GM15510 (cell line): Measurements from ENCODE around the gene METTL5.

Experiments
- POLR2A ChIP-seq: IDR thresholded peaks from 3 replicates; pipeline ENCODE4 v1.6.1; 2011; ENCODE audit warnings: borderline replicate concordance; ENCODE audit not compliant: insufficient read length; ENCODE audit errors: extremely low read depth

The METTL5 gene

DNA sequence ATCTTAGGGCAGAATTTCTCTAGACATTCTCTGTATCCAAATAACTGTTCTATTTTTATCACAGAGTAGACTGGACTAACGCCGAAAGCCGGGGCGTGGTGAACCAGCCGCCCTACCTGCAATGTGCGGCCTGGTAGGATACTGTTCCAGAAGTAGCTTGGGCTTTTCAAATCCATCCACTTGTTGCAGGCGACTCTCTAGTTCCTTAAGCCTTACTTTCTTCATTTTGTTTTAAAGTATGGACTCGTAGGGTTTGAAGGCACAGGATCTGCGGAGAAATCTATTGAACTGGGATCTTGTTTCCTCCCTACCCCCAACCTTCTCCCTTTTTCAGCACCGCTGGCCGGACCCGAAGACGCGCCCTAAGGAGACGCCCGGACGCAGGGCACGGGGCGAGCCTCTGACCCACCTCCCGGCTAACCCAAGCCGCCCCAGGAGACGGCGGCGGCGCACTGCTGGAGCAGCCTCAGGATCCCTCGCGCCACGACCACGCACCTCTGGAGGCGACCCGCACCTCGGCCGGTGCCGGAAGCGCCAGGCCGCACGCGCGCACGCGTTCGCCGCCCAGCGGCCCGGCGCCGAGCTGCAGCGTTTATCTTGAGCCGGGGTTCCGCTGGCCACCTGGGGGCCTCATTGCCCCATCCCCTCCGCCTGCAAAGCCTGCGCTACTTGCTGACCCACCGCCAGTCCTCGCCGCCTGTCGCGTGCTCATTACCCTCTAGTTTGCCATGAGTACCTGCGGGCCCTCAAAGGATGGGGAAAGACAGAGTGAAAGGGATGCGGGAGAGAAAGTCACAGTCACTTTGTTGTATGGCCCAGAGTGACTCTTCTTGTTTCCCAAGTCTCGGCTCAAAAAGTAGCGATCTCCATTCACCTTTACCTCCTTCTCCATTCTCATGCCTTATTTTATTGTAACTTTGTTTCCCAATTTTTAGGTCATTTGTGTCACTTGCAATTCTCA lies at the start of gene METTL5:
Gene METTL5 (minus strand): TSS at position 533 of the 961 bp plus-strand sequence. CDS start 308 bp downstream, at position 225.
- peak; percentile 90 for TF ChIP-seq POLR2A

DNA sequence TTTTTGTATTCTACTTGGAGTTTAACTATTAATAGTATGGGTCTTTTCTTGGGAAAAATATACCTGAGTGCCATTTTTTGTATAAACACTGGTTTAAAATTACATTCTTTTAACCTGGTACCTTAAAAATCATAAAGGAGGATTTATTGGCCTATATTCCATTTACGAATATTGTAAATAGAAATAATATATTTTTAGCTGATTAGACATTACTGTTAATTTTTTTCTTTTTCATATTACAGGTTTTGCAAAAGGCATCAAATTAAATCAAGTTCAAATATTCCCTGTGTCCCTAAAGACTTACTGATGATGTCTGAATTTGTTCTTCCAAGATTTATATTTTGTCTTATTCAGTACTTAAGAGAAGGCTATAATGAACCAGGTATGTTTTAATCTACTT lies 47.3 kb upstream of the METTL5 start:
- TF ChIP-seq POLR2A: no peak

GRCh38 chr2:169868951-169869350 lies 44.2 kb upstream of the METTL5 start:
- no peak for TF ChIP-seq POLR2A

DNA sequence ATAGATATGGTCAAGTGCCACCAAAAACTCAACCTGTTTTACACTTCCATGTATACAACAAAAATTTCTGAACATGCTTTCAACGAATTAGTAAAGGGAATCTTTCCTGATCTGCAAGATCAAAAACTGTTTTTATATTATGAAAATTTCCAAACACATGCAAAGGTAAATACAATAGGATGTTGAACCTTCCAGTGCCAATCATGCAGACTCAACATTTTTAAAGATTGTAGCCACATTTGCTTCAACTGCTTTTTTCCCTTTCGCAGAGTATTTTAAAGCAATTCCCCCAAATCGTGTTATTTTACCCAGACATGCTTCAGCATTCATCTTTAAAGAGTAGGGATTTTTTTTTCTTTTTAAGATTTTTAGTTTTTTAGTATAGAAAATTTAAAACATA lies 42.9 kb upstream of the METTL5 start:
- no peak for TF ChIP-seq POLR2A

GRCh38 chr2:169865492-169865891 lies 40.8 kb upstream of the METTL5 start:
- TF ChIP-seq POLR2A: no peak

DNA sequence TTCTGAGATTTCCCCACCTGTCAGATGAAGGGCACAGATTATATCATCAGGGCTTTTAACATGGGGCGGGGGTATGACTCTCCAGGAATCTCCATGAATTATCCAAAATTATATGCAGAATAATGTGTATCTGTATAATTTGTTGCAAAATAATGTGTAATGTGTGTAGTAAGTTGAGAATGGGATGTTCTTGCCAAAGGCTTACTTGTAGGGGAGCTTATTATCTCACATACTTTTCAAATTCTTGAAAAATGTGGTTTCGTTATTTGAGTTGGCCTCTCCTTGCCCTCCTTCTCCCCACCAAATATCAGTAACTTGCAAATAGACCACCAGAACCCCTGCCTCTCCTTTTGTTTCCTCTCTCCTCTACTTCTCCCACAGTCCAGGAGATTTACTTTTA lies 38.1 kb upstream of the METTL5 start:
- no peak for TF ChIP-seq POLR2A

GRCh38 chr2:169860149-169860548 lies 35.4 kb upstream of the METTL5 start:
- no peak for TF ChIP-seq POLR2A

DNA sequence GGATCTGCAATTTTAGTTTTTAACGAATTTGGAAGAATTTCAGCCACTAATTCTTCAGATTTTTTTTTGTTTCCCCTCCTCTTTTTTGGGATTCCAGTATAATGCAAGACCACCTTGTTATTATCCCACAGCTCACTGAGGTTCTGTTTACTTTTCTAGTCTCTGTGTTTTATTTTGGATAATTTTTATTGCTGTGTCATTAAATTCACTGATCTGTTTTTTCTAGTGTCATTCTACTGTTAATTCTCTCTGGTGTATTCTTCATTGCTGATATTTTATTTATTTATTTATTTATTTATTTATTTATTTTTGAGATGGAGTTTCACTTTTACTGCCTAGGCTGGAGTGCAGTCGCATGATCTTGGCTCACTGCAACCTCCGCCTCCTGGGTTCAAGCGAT lies 34.7 kb upstream of the METTL5 start:
- no peak for TF ChIP-seq POLR2A

- no peak for TF ChIP-seq POLR2A
Measured at GRCh38 chr2:169853041-169853668, 28.4 kb upstream of the METTL5 start.

GRCh38 chr2:169849710-169850109 lies 25.0 kb upstream of the METTL5 start:
- TF ChIP-seq POLR2A: no peak

- no peak for TF ChIP-seq POLR2A
Measured at GRCh38 chr2:169845016-169845415, 20.3 kb upstream of the METTL5 start.

GRCh38 chr2:169840747-169841142 lies 16.0 kb upstream of the METTL5 start:
- no peak for TF ChIP-seq POLR2A

DNA sequence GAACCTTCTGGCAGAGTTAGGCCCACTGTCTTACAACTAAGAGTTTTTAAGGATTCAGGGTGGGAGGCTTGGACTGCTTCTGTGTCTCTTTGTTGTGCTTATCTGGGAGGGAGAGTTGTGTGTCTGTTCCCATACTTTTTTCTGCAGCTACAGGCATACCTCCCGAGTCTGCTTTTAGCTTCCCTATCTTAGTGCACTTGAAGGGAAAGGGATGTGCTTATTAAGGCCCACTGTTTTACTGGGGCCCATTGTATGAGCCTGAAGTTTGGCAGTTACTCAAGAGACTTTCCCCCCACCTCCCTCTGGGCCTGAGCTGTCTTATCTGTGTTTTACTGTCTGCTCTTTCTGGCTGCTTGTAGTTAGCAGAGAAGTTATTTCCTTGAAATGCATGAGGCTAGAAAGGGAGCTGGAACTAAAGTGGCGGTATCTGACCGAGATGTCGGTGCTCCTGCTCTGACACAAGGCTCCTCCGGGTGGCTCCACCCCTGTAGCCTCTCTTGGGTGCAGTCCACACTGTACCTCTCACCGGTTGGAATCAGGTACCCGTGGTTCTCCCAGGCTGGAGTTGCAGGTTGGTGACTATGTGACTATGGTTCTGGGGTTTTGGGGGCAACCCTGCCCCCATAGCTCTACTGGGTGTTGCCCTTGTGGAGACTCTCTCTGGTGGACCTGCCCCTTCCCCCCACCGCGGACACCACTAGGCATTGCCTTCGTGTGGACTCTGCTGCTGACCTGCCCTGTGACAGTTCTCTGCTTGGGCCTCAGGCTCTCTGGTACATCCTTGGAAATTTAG lies 15.4 kb upstream of the METTL5 start:
- no peak for TF ChIP-seq POLR2A

DNA sequence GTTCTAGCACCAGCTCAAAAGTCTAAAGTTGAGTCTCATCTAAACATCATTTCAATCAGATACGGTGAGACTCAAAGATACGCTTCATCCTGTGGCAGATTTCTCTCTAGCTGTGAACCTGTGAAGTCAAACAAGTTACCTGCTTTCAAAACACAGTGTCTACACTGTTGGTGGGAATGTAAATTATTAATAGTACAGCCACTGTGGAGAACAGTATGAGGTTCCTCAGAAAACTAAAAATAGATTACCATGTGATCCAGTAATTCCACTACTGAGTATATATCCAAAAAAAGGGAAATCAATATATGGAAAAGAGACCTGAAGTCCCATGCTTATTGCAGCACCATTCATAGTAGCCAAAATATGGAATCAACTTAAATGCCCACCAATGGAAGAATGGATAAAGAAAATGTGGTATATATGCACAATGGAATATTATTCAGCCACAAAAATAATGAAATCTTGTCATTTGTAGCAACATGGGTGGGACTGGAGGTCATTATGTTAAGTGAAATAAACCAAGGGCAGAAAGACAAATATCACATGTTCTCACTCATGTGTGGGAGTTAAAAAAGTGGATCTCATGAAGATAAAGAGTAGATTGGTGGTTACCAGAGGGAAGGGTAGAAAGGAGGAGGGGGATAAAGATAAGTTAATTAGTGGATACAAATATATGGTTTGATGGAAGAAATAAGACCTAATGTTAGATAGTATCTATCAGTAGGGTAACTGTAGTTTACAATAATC lies 14.2 kb upstream of the METTL5 start:
- TF ChIP-seq POLR2A: no peak
